OCI-LY3 (cell line): ENCODE measurements around the gene SURF6.
"Not testable (repeated sequence)": the region's sequence is repeated elsewhere in the genome, so short reads cannot be mapped to it uniquely, and the experiment has no call there.

Source experiments
- H2AFZ ChIP-seq: fragments of 200-600, 300-600 bp; shearing (Covaris generic); 2 replicates; pipeline ENCODE4 v1.6.0; 2014; ENCODE audit warnings: antibody characterized with exemption, low read depth, low read length
- H3K27ac ChIP-seq: fragments of 200-600, 300-600 bp; sonication (generic); 2 replicates; pipeline ENCODE4 v1.5.1; 2014; ENCODE audit warnings: mild to moderate bottlenecking, low read length, moderate library complexity, mixed read lengths
- H3K27me3 ChIP-seq: fragments of 200-600, 300-600 bp; sonication (generic); 2 replicates; pipeline ENCODE4 v1.6.1; 2014; ENCODE audit warnings: low read depth, low read length, mixed read lengths
- H3K36me3 ChIP-seq: fragments of 200-600, 300-600 bp; sonication (generic); replicated peaks from 2 replicates; pipeline ENCODE3; 2014; ENCODE audit warnings: low read depth, low read length, mixed read lengths
- H3K4me1 ChIP-seq: fragments of 300-600, 200-600 bp; sonication (generic); 2 replicates; pipeline ENCODE4 v1.6.1; 2014; ENCODE audit warnings: low read length, mixed read lengths
- H3K4me2 ChIP-seq: fragments of 200-600, 300-600 bp; sonication (generic); 2 replicates; pipeline ENCODE4 v1.6.1; 2014; ENCODE audit warnings: low read length, mixed read lengths
- H3K4me3 ChIP-seq: fragments of 300-600, 200-600 bp; sonication (generic); 2 replicates; pipeline ENCODE4 v1.5.1; 2014; ENCODE audit warnings: antibody characterized with exemption, mild to moderate bottlenecking, low read length, moderate library complexity
- H3K79me2 ChIP-seq: fragments of 300-600, 200-600 bp; shearing (Covaris generic); 2 replicates; pipeline ENCODE4 v1.6.1; 2014; ENCODE audit warnings: mild to moderate bottlenecking, low read length, mixed read lengths
- H3K9ac ChIP-seq: fragments of 300-600, 200-600 bp; shearing (Covaris generic); 2 replicates; pipeline ENCODE4 v1.6.0; 2014; ENCODE audit warnings: mild to moderate bottlenecking, low read length, moderate library complexity
- H3K9me3 ChIP-seq: fragments of 200-600, 300-600 bp; shearing (Covaris generic); 2 replicates; pipeline ENCODE4 v1.6.1; 2014; ENCODE audit warnings: low read length, mixed read lengths; ENCODE audit not compliant: insufficient read depth
- H4K20me1 ChIP-seq: fragments of 200-600, 300-600 bp; sonication (generic); 2 replicates; pipeline ENCODE4 v1.6.1; 2016; ENCODE audit warnings: low read length, mixed read lengths; ENCODE audit not compliant: insufficient read depth
- CTCF ChIP-seq: fragments of 200-600, 300-600 bp; sonication (generic); IDR thresholded peaks from 2 replicates; pipeline ENCODE4 v1.5.1; 2014; ENCODE audit warnings: antibody characterized with exemption, low read length, low read depth
- EZH2phosphoT487 ChIP-seq: fragments of 200-600 bp; shearing (Covaris generic); IDR thresholded peaks from 2 replicates; pipeline ENCODE4 v1.6.1; 2018; ENCODE audit warnings: antibody characterized with exemption, mixed run types, low read depth

Gene SURF6

GRCh38 chr9:133340916-133341315 is 4.9 kb upstream of the SURF6 start:
- peaks cover 8% of the 10 kb centered on the region for H3K79me2 ChIP-seq
- H3K36me3 ChIP-seq: peaks cover 52% of the 10 kb centered on the region
- H3K4me3 ChIP-seq: no peak overlapping the region
- no peak overlapping the region for H2AFZ ChIP-seq
- no peak overlapping the region for H3K4me2 ChIP-seq
- no peaks in the 10 kb centered on the region for H4K20me1 ChIP-seq
- H3K27ac ChIP-seq: no peak overlapping the region
- H3K9ac ChIP-seq: no peak overlapping the region
- H3K9me3 ChIP-seq: no peaks in the 10 kb centered on the region
- TF ChIP-seq CTCF (no peak), EZH2phosphoT487 (no peak)
- H3K4me1 ChIP-seq: peaks cover 7% of the 10 kb centered on the region; the same call in 1 of the 2 replicates
- H3K27me3 ChIP-seq: no peaks in the 10 kb centered on the region

- Histone ChIP-seq H3K4me3 (no peak overlapping the region), H4K20me1 (no peaks in the 10 kb centered on the region), H3K4me1 (peaks cover 7% of the 10 kb centered on the region; the same call in 1 of the 2 replicates), H3K27me3 (no peaks in the 10 kb centered on the region), H3K9me3 (no peaks in the 10 kb centered on the region), H2AFZ (no peak overlapping the region), H3K27ac (no peak overlapping the region), H3K4me2 (no peak overlapping the region), H3K36me3 (peaks cover 46% of the 10 kb centered on the region), H3K79me2 (peaks cover 8% of the 10 kb centered on the region), H3K9ac (no peak overlapping the region)
- TF ChIP-seq CTCF (no peak), EZH2phosphoT487 (no peak)
Measured at GRCh38 chr9:133340256-133340655, 4.3 kb upstream of the SURF6 start.

GRCh38 chr9:133339641-133340040 is 3.7 kb upstream of the SURF6 start:
- TF ChIP-seq CTCF (no peak), EZH2phosphoT487 (no peak)
- no peaks in the 10 kb centered on the region for H3K9me3 ChIP-seq
- H3K27ac ChIP-seq: no peak overlapping the region
- peaks cover 14% of the 10 kb centered on the region for H3K79me2 ChIP-seq
- no peak overlapping the region for H2AFZ ChIP-seq
- H3K9ac ChIP-seq: no peak overlapping the region
- H3K4me2 ChIP-seq: no peak overlapping the region
- no peaks in the 10 kb centered on the region for H4K20me1 ChIP-seq
- H3K4me3 ChIP-seq: no peak overlapping the region
- H3K27me3 ChIP-seq: no peaks in the 10 kb centered on the region
- peaks cover 42% of the 10 kb centered on the region for H3K36me3 ChIP-seq
- H3K4me1 ChIP-seq: peaks cover 12% of the 10 kb centered on the region

- H3K27ac ChIP-seq: not testable (repeated sequence)
- H3K9ac ChIP-seq: peak overlapping the region; percentile 89
Measured at GRCh38 chr9:133334888-133335287, 1.1 kb downstream of the SURF6 start.

GRCh38 chr9:133334161-133334560 is 1.8 kb downstream of the SURF6 start:
- Histone ChIP-seq H3K9ac (no peak overlapping the region), H3K79me2 (peaks cover 30% of the 10 kb centered on the region), H3K4me2 (no peak overlapping the region), H3K27me3 (no peaks in the 10 kb centered on the region), H3K27ac (no peak overlapping the region), H3K4me1 (peaks cover 15% of the 10 kb centered on the region), H3K4me3 (no peak overlapping the region), H3K9me3 (no peaks in the 10 kb centered on the region), H3K36me3 (peaks cover 44% of the 10 kb centered on the region), H4K20me1 (peaks cover 6% of the 10 kb centered on the region; the same call in 1 of the 2 replicates), H2AFZ (no peak overlapping the region)
- no peak for TF ChIP-seq EZH2phosphoT487

More at GRCh38 chr9:133334888-133335287, 1.1 kb downstream of the SURF6 start:
- Histone ChIP-seq H3K36me3 (peaks cover 45% of the 10 kb centered on the region), H3K4me1 (peaks cover 15% of the 10 kb centered on the region), H3K4me2 (peak overlapping the region; percentile 75), H3K79me2 (peaks cover 30% of the 10 kb centered on the region), H3K4me3 (peak overlapping the region; percentile 96)
- not testable (repeated sequence) for H4K20me1 ChIP-seq, H3K9me3 ChIP-seq, H3K27me3 ChIP-seq, H2AFZ ChIP-seq
